HG02642 (cell line): ENCODE results near the gene BORCS5.
"Not testable (repeated sequence)": the region's sequence is repeated elsewhere in the genome, so short reads cannot be mapped to it uniquely, and the experiment has no call there.

Experiments used
- ATAC-seq: cut with Tn5 transposase; IDR thresholded peaks from one replicate; pipeline ENCODE4 v1.9.1; 2021; ENCODE audit warnings: mild to moderate bottlenecking; ENCODE audit not compliant: unreplicated experiment, poor library complexity

BORCS5 gene

GRCh38 chr12:12351468-12352185 lies 5.3 kb upstream of the BORCS5 start:
- not testable (repeated sequence) for ATAC-seq

DNA sequence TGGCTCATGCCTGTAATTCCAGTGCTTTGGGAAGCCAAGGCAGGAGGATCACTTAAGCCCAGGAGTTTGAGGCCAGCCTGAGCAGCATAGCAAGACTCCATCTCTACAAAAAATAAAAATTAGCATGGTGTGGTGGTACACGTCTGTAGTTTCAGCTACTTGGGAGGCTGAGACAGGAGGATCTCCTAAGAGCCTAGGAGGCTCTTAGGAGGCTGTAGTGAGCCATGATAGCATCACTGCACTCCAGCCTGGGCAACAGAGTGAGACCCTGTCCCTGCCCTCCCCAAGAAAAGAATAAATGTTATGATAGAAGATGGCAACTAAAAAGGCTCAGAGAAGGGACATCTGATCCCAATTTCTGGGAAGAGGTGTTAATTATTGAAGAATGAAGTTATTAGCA lies 3.6 kb upstream of the BORCS5 start:
- ATAC-seq = no peak

DNA sequence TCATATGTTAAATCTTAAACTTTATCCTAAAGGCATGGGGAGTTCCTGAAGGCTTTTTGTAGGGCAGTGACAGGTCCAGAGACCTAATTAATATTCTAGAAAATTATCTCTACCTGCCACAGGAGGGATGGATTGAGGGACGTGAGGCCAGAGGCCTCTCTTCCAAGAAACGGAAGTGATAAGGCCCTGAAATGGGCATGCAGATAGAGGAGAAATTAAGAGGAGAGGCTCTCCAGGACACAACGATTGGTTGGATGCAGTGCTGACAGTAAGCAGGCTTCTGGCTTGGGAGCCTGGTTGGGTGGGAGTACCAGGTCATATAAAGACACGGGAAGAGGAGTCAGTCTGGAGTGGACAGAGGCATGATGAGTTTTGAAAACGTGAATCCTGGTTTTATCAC lies 3.1 kb upstream of the BORCS5 start:
- ATAC-seq = no peak

DNA sequence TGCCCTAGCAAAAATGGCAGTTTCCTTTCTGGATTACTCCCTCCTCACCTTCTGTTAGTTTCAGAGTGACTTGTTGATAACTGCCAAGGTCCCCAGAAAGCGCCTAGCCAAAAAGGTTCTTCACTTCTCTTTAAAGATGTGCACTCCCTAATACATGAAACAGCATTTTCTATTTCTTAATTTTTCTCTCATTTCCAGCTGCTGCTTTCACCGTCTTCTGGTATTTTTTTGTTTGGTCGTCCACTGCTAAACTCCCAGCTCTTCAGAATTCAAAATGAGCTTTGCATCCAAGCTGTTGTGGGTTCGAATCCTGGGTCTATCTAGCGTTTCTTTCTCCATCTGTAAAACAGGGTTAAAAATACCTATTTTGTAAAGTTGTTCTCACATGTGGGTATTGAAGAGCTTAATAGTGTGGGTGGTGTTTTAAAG lies 397 bp upstream of the BORCS5 start:
- no peak for ATAC-seq

DNA sequence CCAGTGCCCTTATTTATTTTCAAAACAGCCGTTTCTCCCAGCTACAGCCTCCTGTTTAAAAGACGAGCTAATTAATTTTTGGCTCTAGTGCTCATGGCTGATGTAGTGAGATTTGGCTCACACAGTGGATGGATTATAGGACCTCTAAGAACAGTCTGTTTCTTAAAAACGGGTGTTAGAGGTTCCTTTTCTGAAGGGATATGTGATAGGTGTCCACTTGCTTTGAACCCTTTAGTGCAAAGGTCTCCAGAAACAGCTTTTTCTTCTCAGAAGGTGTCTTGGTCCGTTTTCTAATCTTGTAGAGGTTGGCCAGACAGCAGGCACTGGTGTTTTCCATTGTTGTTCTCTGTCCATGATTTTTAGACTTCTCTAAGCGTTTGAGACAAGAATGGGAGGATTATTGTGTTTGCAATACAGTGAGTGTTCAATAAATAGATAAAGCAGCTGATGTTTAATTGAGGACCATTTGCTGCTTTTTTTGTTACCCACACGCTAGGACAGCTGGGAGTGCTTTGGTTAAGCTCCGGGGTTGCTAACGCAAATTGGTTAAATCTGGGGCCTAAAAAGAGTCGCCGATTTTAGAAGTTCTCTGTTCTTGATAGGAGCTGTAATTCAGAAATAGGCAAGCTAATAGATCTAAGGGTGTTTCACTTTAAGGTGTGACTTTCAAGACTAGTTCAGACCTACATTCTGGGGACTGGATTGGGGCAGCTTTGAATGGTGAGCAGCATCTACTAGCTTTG lies 1.0 kb downstream of the BORCS5 start:
- no peak for ATAC-seq

GRCh38 chr12:12358528-12358927 lies 1.6 kb downstream of the BORCS5 start:
- ATAC-seq = no peak

DNA sequence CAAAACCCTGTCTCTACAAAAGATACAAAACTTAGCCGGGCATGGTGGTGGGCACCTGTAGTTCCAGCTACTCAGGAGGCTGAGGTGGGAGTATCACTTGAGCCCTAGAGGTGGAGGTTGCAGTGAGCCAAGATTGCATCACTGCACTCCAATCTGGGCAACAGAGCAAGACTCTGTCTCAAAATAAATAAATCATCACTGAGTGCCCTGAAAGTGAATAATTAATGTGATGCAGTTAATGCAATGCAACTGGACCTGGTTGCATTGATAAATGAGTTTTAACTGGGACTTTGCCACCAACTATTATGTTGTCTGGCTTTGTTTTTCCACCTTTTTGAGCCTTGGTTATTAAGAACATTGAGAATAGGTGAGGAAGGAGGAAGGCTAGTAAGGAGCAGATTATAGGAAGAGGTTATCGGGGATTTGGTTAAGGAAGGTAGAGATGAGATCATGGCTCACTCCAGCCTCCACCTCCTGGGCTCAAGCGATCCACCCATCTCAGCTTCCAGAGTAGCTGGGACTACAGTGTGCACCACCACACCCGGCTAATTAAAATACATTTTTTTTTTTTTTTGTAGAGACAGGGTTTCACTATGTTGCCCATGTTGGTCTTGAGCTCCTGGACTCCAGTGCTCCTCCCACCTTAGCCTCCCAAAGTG lies 8.0 kb downstream of the BORCS5 start:
- no peak for ATAC-seq

DNA sequence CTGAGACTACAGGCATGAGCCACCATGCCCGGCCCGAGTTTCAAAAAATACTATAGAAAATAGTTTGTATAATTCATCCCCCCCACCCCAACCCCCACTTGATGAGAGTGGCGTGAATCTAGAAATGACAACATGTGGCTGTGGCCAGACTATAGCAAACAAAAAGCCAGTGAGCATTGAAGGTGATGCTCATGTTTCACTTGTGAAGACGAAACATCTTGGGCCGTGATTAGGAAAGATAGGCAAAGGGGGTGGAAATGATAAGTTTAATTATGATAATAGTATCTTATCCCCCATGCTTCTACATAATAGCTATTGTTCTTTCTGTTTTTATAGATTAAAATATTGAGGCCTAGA lies 8.5 kb downstream of the BORCS5 start:
- no peak for ATAC-seq

GRCh38 chr12:12365931-12366431 lies 9.1 kb downstream of the BORCS5 start:
- no peak for ATAC-seq

DNA sequence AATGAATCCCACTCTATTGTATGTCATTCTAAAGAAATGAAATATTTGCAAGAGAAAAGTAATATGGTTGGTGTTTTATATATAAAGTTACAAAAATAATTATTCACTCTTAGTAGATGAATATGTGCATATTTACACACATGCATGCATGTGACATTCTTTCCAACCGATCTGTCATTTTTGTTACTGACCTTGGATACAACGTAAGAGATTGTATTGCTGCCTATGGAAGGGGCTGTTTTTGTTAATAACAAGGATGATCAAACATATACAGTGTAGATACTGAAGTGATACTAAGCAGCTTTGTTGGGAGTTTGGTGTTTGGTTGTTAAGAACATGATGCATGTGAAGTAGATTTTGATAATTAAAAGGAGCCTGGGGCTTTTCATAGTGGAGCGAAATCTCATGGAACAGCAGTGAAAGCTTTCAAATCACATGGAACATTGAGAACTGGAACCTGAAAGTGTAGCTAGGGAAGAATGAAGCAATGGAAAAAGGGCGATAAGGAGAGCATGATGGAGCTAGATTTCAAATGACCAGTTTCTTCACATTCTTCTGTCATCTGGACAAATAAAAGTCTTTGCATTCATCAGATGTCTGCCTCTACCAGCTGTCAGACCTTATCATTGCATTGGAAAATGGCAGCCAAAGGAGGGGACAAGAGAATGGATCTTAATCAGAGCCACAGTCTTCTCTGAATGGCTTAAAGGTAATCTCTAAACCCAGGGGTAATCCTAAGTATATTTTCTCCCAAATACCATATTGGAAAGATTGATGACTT lies 10.0 kb downstream of the BORCS5 start:
- no peak for ATAC-seq

GRCh38 chr12:12367482-12367998 lies 10.7 kb downstream of the BORCS5 start:
- ATAC-seq = no peak

GRCh38 chr12:12372946-12373722 lies 16.3 kb downstream of the BORCS5 start:
- no peak for ATAC-seq

GRCh38 chr12:12376646-12377448 lies 20.0 kb downstream of the BORCS5 start:
- ATAC-seq = no peak

DNA sequence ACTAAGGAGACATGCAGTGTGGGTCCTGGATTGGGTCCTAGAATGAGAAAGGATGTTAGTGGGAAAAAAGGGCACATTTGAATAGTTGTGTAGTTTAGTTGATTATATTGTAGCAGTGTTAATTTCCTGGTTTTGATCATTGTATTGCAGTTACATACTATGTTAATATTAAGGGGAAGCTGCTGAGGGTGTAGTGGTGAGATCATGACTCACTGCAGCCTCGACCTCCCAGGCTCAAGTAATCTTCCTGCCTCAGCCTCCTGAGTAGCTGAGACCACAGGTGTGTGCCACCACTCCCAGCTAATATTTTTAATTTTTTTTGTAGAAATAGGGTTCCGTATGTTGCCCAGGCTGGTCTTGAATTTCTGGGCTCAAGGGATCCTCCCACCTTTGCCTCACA lies 21.7 kb downstream of the BORCS5 start:
- ATAC-seq = no peak

- no peak for ATAC-seq
Measured at GRCh38 chr12:12379831-12380730, 23.2 kb downstream of the BORCS5 start.

- no peak for ATAC-seq
Measured at GRCh38 chr12:12380949-12381593, 24.2 kb downstream of the BORCS5 start.

DNA sequence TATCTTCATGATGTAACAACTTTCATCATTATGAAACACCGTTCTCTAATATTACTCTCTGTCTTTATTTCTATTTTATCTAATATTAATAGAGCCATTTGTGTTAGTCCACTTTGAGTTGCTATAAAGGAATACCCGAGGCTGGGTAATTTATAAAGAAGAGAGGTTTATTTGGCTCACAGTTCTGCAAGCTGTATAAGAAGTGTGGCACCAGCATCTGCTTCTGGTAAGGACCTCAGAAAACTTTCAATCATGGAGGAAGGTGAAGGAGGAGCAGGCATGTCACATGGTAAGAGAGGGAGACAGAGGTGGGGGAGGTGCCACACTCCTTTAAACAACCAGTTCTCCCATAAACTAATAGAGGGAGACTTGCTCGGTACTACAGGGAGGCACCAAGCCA lies 25.1 kb downstream of the BORCS5 start:
- no peak for ATAC-seq
